Tibial nerve (tissue), 4 donors: ENCODE results near the gene RAB40C. TPM values are rescaled to one million over a fixed set of nuclear protein-coding genes. Genes with fewer than 3 reads are reported as not detected.

Experiments used
- DNase-seq, 2 donors: peaks; one replicate each; pipeline ENCODE4 v3.0.0-alpha.2; 2019; ENCODE audit warnings: low spot score in 2 of 2
- H3K27ac ChIP-seq, 4 donors: fragments of 200-600 bp; sonication (generic) in 3 of 4; one replicate each; pipeline ENCODE4 v1.5.1; 2017 to 2019; ENCODE audit warnings: mild to moderate bottlenecking in 1 of 4
- H3K27me3 ChIP-seq, 2 donors: fragments of 200-600 bp; sonication (generic) in 1 of 2; one replicate each; pipeline versions ENCODE4 v1.5.1 to v1.6.0; 2017 to 2019
- H3K36me3 ChIP-seq, 3 donors: fragments of 200-600 bp; sonication (generic); one replicate each; pipeline ENCODE4 v1.5.1; 2018 to 2019
- H3K4me1 ChIP-seq, 4 donors: fragments of 200-600 bp; sonication (generic) in 3 of 4; one replicate each; pipeline ENCODE4 v1.5.1; 2017 to 2019
- H3K4me3 ChIP-seq, 4 donors: fragments of 200-600 bp; sonication (generic) in 3 of 4; one replicate each; pipeline ENCODE4 v1.5.1; 2017 to 2019; ENCODE audit warnings: mild to moderate bottlenecking in 1 of 4, moderate library complexity in 1 of 4
- H3K9me3 ChIP-seq, 4 donors: fragments of 200-600 bp; sonication (generic) in 3 of 4; one replicate each; pipeline ENCODE4 v1.5.1; 2017 to 2019
- CTCF ChIP-seq, 5 experiments: fragments of 200-600 bp in 3 of 5; fragments of 450-650 bp in 2 of 5; sonication (generic) in 3 of 5; IDR thresholded peaks; one replicate each; pipeline ENCODE4 v1.5.1; 2016 to 2019; ENCODE audit warnings: antibody characterized with exemption in 5 of 5, mild to moderate bottlenecking in 3 of 5, moderate library complexity in 2 of 5
- EP300 ChIP-seq, 2 donors: sonication (generic); formaldehyde crosslinking; IDR thresholded peaks; one replicate each; pipeline ENCODE4 v1.6.1; 2017; ENCODE audit warnings: antibody characterized with exemption in 2 of 2, mild to moderate bottlenecking in 1 of 2
- POLR2A ChIP-seq, 2 donors: fragments of 450-650 bp; IDR thresholded peaks; one replicate each; pipeline ENCODE4 v1.6.1; 2017; ENCODE audit warnings: antibody characterized with exemption in 2 of 2, mild to moderate bottlenecking in 2 of 2, moderate library complexity in 2 of 2
- WGBS, 2 donors: methylation state at CpG; one replicate each; pipeline ENCODE4 v1.1.5; 2018; 5-methylcytosine and 5-hydroxymethylcytosine counted together
- total RNA-seq, 4 donors: library from RNA; depleted of rRNA; stranded (reverse); fragments of >200 nt; gene quantifications; one replicate each; pipeline ENCODE4 v1.1.0, GENCODE V29; 2016

RAB40C gene
- total RNA-seq, 4 donors from 2014 or later = 21.1 to 30.6 (median 27.5) TPM

GRCh38 chr16:637081-638018 lies 47.5 kb downstream of the RAB40C start:
- peaks cover 0 to 24% (median 4%) of the 10 kb centered on the region in 3 donors for H3K36me3 ChIP-seq
- peaks cover 0 to 38% (median 20%) of the 10 kb centered on the region in 4 donors for H3K4me1 ChIP-seq
- no peaks in the 10 kb centered on the region for H3K9me3 ChIP-seq
- DNase-seq = peak; percentile 89
- TF ChIP-seq EP300 (IDR thresholded peaks at IDR 0.05) = no peak
- no peak for TF ChIP-seq CTCF (IDR thresholded peaks at IDR 0.05)
- TF ChIP-seq POLR2A (IDR thresholded peaks at IDR 0.05) = no peak
- peak overlapping the region; percentile 63 to 94 (median 90) for H3K4me3 ChIP-seq
- WGBS, 2 donors = 22 to 28% methylated on average over 26 to 31 of the region's 53 CpGs
- peak overlapping the region; percentile 92 to 100 (median 96) for H3K27ac ChIP-seq
- no peaks in the 10 kb centered on the region for H3K27me3 ChIP-seq

GRCh38 chr16:638034-638543 lies 48.2 kb downstream of the RAB40C start:
- H3K4me3 ChIP-seq = no peak overlapping the region
- H3K36me3 ChIP-seq = peaks cover 0 to 17% (median 4%) of the 10 kb centered on the region in 3 donors
- no peak for DNase-seq
- TF ChIP-seq POLR2A (IDR thresholded peaks at IDR 0.05) (no peak), CTCF (IDR thresholded peaks at IDR 0.05) (no peak), EP300 (IDR thresholded peaks at IDR 0.05) (no peak)
- H3K4me1 ChIP-seq = peaks cover 0 to 46% (median 27%) of the 10 kb centered on the region in 4 donors
- WGBS, 2 donors = 76 to 83% methylated on average over 10 to 14 of the region's 15 CpGs
- no peaks in the 10 kb centered on the region for H3K9me3 ChIP-seq
- H3K27ac ChIP-seq = peak overlapping the region; percentile 62 to 98 (median 85)
- no peaks in the 10 kb centered on the region for H3K27me3 ChIP-seq

- Histone ChIP-seq H3K27ac (peak overlapping the region in 1 of 4 donors; percentile 92), H3K4me3 (no peak overlapping the region), H3K27me3 (no peaks in the 10 kb centered on the region), H3K9me3 (no peaks in the 10 kb centered on the region), H3K36me3 (peaks cover 0 to 9% (median 0%) of the 10 kb centered on the region in 3 donors), H3K4me1 (peaks cover 0 to 51% (median 29%) of the 10 kb centered on the region in 4 donors)
- TF ChIP-seq POLR2A (IDR thresholded peaks at IDR 0.05) (no peak), CTCF (IDR thresholded peaks at IDR 0.05) (no peak), EP300 (IDR thresholded peaks at IDR 0.05) (no peak)
- WGBS, 2 donors = 62 to 66% methylated on average over 8 to 9 of the region's 9 CpGs
- no peak for DNase-seq
Observed at GRCh38 chr16:638836-639235, 49.0 kb downstream of the RAB40C start.

- peak overlapping the region in 2 of 4 donors; percentile 85 to 86 for H3K27ac ChIP-seq
- TF ChIP-seq CTCF (IDR thresholded peaks at IDR 0.05) (no peak), EP300 (IDR thresholded peaks at IDR 0.05) (no peak)
- WGBS, 2 donors = 87 to 96% methylated on average over 2 to 4 of the region's 5 CpGs
- peak overlapping the region in 1 of 4 donors; percentile 71 for H3K4me3 ChIP-seq
- no peaks in the 10 kb centered on the region for H3K9me3 ChIP-seq
- peaks cover 0 to 46% (median 21%) of the 10 kb centered on the region in 4 donors for H3K4me1 ChIP-seq
- H3K27me3 ChIP-seq = no peaks in the 10 kb centered on the region
- H3K36me3 ChIP-seq = no peaks in the 10 kb centered on the region
- no peak for DNase-seq
Observed at GRCh38 chr16:640614-641013, 50.7 kb downstream of the RAB40C start.
